Loucy (cell line): ENCODE data around the gene MDM4.

Source experiments
- EZH2phosphoT487 ChIP-seq: fragments of 200-600 bp; IDR thresholded peaks from 2 replicates; pipeline ENCODE4 v1.6.1; 2018; ENCODE audit warnings: antibody characterized with exemption, mild to moderate bottlenecking, moderate library complexity, borderline replicate concordance
- TF ChIP-seq, protein P1 (sequence below): fragments of 200-600 bp; sonication (generic); conservative IDR thresholded peaks from 2 replicates; pipeline ENCODE4 v1.5.1; 2014; ENCODE audit warnings: mild to moderate bottlenecking, antibody characterized with exemption, low read length

DNA sequence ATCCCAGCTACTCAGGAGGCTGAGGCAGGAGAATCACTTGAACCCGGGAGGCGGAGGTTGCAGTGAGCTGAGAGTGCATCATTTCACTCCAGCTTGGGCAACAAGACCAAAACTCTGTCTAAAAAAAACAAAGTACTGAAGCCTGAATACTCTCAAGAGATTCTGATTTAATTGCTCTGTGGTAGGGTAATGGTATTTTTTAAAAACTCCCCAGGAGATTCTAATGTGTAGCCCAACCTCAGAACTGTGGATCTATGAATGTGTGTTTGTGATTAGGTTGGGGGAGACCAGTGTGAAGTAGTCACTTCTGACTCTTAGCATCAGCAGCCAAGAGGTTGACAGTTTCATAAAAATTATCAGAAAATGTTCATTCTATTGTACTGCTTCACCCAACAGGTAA is 43.5 kb upstream of the MDM4 start:
- TF ChIP-seq, protein P1, sequence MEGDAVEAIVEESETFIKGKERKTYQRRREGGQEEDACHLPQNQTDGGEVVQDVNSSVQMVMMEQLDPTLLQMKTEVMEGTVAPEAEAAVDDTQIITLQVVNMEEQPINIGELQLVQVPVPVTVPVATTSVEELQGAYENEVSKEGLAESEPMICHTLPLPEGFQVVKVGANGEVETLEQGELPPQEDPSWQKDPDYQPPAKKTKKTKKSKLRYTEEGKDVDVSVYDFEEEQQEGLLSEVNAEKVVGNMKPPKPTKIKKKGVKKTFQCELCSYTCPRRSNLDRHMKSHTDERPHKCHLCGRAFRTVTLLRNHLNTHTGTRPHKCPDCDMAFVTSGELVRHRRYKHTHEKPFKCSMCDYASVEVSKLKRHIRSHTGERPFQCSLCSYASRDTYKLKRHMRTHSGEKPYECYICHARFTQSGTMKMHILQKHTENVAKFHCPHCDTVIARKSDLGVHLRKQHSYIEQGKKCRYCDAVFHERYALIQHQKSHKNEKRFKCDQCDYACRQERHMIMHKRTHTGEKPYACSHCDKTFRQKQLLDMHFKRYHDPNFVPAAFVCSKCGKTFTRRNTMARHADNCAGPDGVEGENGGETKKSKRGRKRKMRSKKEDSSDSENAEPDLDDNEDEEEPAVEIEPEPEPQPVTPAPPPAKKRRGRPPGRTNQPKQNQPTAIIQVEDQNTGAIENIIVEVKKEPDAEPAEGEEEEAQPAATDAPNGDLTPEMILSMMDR, result no peak
- TF ChIP-seq EZH2phosphoT487, result no peak
